Measurements from ENCODE around the gene HMCN1.

HMCN1 gene

GRCh38 chr1:186214791-186215190 lies 480.6 kb downstream of the HMCN1 start:
- ChIA-PET CTCF (interaction anchor here (1.0 to 4.0 kb wide), 11 partner anchors 9 to 533 kb away, joined by 3 to 46 read pairs (median 5); no protein-coding TSS in a partner anchor), POLR2A (no interaction called here)
- TF ChIP-seq CTCF (IDR thresholded peaks at IDR 0.05; ENCODE audit: insufficient read depth, low read length, missing control alignments) = no peak
- no peak overlapping the region for H3K4me3 ChIP-seq (ENCODE audit: low read depth, low read length)
- DNase-seq (ENCODE audit: low read depth, low spot score) = no peak

GRCh38 chr1:186215636-186216035 lies 481.4 kb downstream of the HMCN1 start:
- no peak overlapping the region for H3K4me3 ChIP-seq (ENCODE audit: low read depth, low read length)
- TF ChIP-seq CTCF (IDR thresholded peaks at IDR 0.05; ENCODE audit: insufficient read depth, low read length, missing control alignments) = no peak
- DNase-seq (ENCODE audit: low read depth, low spot score) = no peak
- CTCF ChIA-PET = interaction anchor here (1.0 to 4.0 kb wide), 9 partner anchors 8 to 534 kb away, joined by 3 to 46 read pairs (median 5); no protein-coding TSS in a partner anchor
- POLR2A ChIA-PET = no interaction called here

- DNase-seq (ENCODE audit: low read depth, low spot score) = no peak
- ChIA-PET CTCF (interaction anchor here (0.8 to 1.8 kb wide), 3 partner anchors 39 to 500 kb away, joined by 3 to 5 read pairs (median 3); no protein-coding TSS in a partner anchor), POLR2A (no interaction called here)
- no peak overlapping the region for H3K4me3 ChIP-seq (ENCODE audit: low read depth, low read length)
- TF ChIP-seq CTCF (IDR thresholded peaks at IDR 0.05; ENCODE audit: insufficient read depth, low read length, missing control alignments) = no peak
Observed at GRCh38 chr1:186218654-186219352, 484.6 kb downstream of the HMCN1 start.

- ChIA-PET POLR2A (no interaction called here), CTCF (interaction anchor here (0.9 to 1.8 kb wide), 3 partner anchors 12 to 501 kb away, joined by 3 to 5 read pairs (median 3); no protein-coding TSS in a partner anchor)
- TF ChIP-seq CTCF (IDR thresholded peaks at IDR 0.05; ENCODE audit: insufficient read depth, low read length, missing control alignments) = no peak
- H3K4me3 ChIP-seq (ENCODE audit: low read depth, low read length) = no peak overlapping the region
- no peak for DNase-seq (ENCODE audit: low read depth, low spot score)
Observed at GRCh38 chr1:186220067-186220466, 485.9 kb downstream of the HMCN1 start.

GRCh38 chr1:186220911-186221310 lies 486.7 kb downstream of the HMCN1 start:
- POLR2A ChIA-PET = no interaction called here
- CTCF ChIA-PET = interaction anchor here (1.0 kb wide), 1 partner anchor 500 kb away, joined by 5 read pairs; no protein-coding TSS in a partner anchor
- H3K4me3 ChIP-seq (ENCODE audit: low read depth, low read length) = no peak overlapping the region
- no peak for DNase-seq (ENCODE audit: low read depth, low spot score)
- no peak for TF ChIP-seq CTCF (IDR thresholded peaks at IDR 0.05; ENCODE audit: insufficient read depth, low read length, missing control alignments)

GRCh38 chr1:186225096-186225495 lies 490.9 kb downstream of the HMCN1 start:
- H3K4me3 ChIP-seq (ENCODE audit: low read depth, low read length) = no peak overlapping the region
- ChIA-PET CTCF (no interaction called here), POLR2A (no interaction called here)
- TF ChIP-seq CTCF (IDR thresholded peaks at IDR 0.05; ENCODE audit: insufficient read depth, low read length, missing control alignments) = no peak
- no peak for DNase-seq (ENCODE audit: low read depth, low spot score)
